ENCODE data around the gene PRRC2C. TPM values are rescaled to one million over a fixed set of nuclear protein-coding genes. Genes with fewer than 3 reads are reported as not detected.

The PRRC2C gene
- total RNA-seq, 1 experiment from 2014 or later: 267 TPM

DNA sequence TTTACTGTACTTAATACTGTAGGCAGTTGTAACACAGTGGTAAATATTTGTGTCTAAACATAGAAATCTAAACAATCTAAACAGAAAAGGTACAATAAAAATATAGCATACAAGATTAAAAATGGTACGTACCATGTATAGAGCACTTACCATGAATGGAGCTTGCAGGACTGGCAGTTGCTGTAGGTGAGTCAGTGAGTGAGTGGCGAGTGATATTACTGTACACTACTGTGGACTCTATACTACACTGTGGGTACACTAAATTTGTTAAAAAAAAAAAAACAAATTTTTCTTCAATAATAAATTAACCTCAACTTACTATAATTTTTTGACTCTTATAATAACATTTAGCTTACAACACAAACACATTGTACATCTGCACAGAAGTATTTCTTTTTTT is 97.3 kb downstream of the PRRC2C start:
- Histone ChIP-seq H2AFZ (ENCODE audit: low read length) (no peak overlapping the region), H3K27ac (ENCODE audit: insufficient read length, low read depth, low read length) (no peak overlapping the region), H3K79me2 (ENCODE audit: insufficient read depth, low read length) (no peaks in the 10 kb centered on the region), H3K18ac (ENCODE audit: insufficient read length, low read depth, low read length) (no peak overlapping the region), H4K5ac (ENCODE audit: insufficient read length, low read depth, low read length) (no peak overlapping the region), H3T11ph (ENCODE audit: low read length) (no peak overlapping the region), H3K79me1 (ENCODE audit: insufficient read depth, low read depth, low read length, poor library complexity, severe bottlenecking) (no peaks in the 10 kb centered on the region), H2BK5ac (ENCODE audit: insufficient read length, low read length) (no peak overlapping the region), H2BK12ac (ENCODE audit: insufficient read length, low read depth, low read length) (no peak overlapping the region), H3K4me1 (ENCODE audit: insufficient read depth, low read length) (no peaks in the 10 kb centered on the region), H4K8ac (replicated peaks; ENCODE audit: insufficient read length, low read depth, low read length) (no peak overlapping the region), H3K9ac (ENCODE audit: extremely low read depth, insufficient read length, low read length) (no peak overlapping the region), H3K4me2 (ENCODE audit: insufficient read depth, insufficient read length, low read length) (no peak overlapping the region), H3K23me2 (ENCODE audit: insufficient read length, low read depth, low read length, poor library complexity, severe bottlenecking) (no peaks in the 10 kb centered on the region), H2AK5ac (ENCODE audit: insufficient read length, low read length) (no peak overlapping the region), H4K91ac (ENCODE audit: insufficient read length, low read depth, low read length) (no peak overlapping the region), H2BK20ac (ENCODE audit: low read depth, low read length, poor library complexity, severe bottlenecking) (no peak overlapping the region), H3K9me3 (ENCODE audit: control insufficient read depth, low read depth, low read length) (no peaks in the 10 kb centered on the region), H3K56ac (ENCODE audit: insufficient read length, low read depth, low read length) (no peak overlapping the region), H3K14ac (ENCODE audit: insufficient read depth, low read length) (no peak overlapping the region), H2BK120ac (ENCODE audit: low read depth, low read length, poor library complexity, severe bottlenecking) (no peak overlapping the region), H3K23ac (ENCODE audit: insufficient read length, low read depth, low read length) (no peak overlapping the region), H2BK15ac (ENCODE audit: low read depth, low read length) (no peak overlapping the region), H3K4ac (ENCODE audit: low read depth, low read length) (no peak overlapping the region), H4K20me1 (ENCODE audit: control insufficient read depth, insufficient read depth, insufficient read length) (no peaks in the 10 kb centered on the region), H3K27me3 (ENCODE audit: insufficient read depth, low read length) (no peaks in the 10 kb centered on the region)
- TF ChIP-seq, protein P1, sequence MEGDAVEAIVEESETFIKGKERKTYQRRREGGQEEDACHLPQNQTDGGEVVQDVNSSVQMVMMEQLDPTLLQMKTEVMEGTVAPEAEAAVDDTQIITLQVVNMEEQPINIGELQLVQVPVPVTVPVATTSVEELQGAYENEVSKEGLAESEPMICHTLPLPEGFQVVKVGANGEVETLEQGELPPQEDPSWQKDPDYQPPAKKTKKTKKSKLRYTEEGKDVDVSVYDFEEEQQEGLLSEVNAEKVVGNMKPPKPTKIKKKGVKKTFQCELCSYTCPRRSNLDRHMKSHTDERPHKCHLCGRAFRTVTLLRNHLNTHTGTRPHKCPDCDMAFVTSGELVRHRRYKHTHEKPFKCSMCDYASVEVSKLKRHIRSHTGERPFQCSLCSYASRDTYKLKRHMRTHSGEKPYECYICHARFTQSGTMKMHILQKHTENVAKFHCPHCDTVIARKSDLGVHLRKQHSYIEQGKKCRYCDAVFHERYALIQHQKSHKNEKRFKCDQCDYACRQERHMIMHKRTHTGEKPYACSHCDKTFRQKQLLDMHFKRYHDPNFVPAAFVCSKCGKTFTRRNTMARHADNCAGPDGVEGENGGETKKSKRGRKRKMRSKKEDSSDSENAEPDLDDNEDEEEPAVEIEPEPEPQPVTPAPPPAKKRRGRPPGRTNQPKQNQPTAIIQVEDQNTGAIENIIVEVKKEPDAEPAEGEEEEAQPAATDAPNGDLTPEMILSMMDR (conservative IDR thresholded peaks at IDR 0.05): no peak
- H3K9me3 Mint-ChIP-seq: no peaks in the 10 kb centered on the region
- H3K4me1 Mint-ChIP-seq: peaks cover 0 to 4% of the 10 kb centered on the region in 2 experiments; a peak in 1 of 4 replicates
- DNase-seq: no peak
- H3K27ac Mint-ChIP-seq: no peak overlapping the region
- H3K36me3 Mint-ChIP-seq (ENCODE audit: insufficient read depth in 1 of 3, low read depth in 3 of 3): peaks cover 38 to 88% (median 76%) of the 10 kb centered on the region in 3 experiments; a peak in 6 of 7 replicates
- H3K4me3 Mint-ChIP-seq: no peak overlapping the region
- H3K27me3 Mint-ChIP-seq (ENCODE audit: low read depth): no peaks in the 10 kb centered on the region
- WGBS (ENCODE audit: extremely low coverage, insufficient read length, low lambda C conversion rate): no CpG with 5 or more reads among the region's 2 CpGs
